GM12874 (cell line): Measurements from ENCODE around the gene LGALS8.

Experiments used
- TF ChIP-seq, protein P1 (sequence below): IDR thresholded peaks from 2 replicates; pipeline ENCODE4 v1.5.1; 2011; ENCODE audit warnings: low read depth, mild to moderate bottlenecking, control low read depth, low read length, moderate library complexity; ENCODE audit not compliant: insufficient read depth

Gene LGALS8

DNA sequence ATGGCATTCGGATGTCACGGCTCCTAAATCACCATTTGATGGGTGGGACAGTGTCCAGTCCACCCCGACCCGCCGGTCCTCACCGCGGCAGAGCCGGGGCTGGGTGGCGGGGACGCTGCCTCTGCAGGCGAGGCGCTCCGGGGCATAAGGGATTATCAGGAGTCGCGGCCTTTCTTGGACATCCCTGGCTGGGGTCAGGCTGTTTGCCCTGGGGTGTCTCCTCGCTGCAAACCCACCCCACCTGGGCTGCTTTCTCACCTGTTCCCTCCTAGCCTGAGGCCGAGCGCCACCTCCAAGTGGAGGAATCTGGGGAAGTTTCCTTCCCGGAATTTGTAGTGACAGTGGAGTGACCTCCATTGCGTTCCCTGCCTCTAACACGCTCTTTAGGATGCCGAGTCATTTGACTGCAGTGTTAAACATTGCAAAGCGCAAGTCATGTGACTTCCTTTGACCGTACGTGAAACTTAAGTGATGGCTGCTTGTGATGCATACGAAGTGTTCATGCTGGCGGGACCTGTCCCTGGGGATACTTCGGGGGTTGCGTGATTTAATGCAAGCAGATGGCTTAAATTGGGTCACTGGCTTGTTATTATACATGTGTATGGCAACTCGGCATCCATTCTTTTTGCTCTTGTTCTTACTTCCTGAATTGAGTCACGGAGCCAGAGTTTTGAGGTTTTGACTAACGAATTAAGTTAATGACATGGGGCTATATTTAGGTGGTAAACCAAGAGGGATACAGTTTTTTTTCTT lies 536 bp downstream of the LGALS8 start:
- TF ChIP-seq, protein P1, sequence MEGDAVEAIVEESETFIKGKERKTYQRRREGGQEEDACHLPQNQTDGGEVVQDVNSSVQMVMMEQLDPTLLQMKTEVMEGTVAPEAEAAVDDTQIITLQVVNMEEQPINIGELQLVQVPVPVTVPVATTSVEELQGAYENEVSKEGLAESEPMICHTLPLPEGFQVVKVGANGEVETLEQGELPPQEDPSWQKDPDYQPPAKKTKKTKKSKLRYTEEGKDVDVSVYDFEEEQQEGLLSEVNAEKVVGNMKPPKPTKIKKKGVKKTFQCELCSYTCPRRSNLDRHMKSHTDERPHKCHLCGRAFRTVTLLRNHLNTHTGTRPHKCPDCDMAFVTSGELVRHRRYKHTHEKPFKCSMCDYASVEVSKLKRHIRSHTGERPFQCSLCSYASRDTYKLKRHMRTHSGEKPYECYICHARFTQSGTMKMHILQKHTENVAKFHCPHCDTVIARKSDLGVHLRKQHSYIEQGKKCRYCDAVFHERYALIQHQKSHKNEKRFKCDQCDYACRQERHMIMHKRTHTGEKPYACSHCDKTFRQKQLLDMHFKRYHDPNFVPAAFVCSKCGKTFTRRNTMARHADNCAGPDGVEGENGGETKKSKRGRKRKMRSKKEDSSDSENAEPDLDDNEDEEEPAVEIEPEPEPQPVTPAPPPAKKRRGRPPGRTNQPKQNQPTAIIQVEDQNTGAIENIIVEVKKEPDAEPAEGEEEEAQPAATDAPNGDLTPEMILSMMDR = no peak

DNA sequence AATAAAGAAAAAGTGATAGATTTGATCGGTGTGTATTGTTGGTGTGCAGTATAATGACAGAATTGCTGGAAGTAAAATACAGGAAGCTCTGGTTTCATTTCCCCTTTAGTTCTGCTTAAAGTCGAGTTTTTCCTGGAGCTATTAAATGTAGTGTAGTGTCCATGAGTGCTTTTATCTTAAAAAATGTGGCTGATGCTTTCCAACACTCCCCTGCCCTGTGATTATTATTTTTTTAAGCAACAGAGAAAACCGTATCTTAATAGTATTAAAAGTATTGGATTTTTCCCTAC lies 1.1 kb downstream of the LGALS8 start:
- TF ChIP-seq, protein P1 = no peak

DNA sequence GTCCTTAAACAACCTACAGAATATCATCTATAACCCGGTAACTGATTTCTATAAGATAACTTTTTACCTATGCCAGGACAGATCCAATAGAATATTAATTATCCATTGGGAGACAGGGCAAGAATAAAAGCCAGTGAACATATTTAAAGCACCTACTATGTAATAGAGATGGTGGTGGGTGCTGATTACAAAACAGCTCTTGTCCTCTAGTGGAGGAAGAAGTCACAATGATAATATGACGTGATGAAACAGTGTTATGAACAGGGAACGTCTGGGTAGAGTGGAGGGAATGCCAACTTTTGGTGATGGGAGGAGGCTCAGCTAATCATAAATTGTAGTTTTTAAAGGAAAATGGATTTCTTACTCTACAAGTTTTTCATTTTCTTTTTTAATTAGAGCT lies 2.3 kb downstream of the LGALS8 start:
- TF ChIP-seq, protein P1 = no peak

DNA sequence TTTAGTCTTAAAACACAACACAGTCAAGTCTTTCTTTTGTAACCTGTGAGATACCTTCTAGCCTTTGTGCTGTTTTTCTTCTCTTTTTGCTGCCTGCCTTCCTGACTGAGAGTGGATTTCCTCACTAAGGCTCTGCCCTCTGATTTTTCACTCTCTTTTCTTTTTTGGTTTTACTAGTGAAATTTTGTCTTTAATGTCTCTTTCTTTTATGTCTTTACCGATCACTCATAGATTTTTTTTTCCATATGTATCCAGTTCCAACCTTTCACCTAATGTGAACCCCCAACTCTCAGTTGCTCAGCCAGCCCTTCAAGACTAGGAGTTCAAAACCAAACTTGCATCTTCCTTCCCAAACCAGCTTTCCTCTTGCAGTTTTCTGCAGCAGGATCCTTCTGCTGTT lies 6.5 kb downstream of the LGALS8 start:
- TF ChIP-seq, protein P1 = no peak

DNA sequence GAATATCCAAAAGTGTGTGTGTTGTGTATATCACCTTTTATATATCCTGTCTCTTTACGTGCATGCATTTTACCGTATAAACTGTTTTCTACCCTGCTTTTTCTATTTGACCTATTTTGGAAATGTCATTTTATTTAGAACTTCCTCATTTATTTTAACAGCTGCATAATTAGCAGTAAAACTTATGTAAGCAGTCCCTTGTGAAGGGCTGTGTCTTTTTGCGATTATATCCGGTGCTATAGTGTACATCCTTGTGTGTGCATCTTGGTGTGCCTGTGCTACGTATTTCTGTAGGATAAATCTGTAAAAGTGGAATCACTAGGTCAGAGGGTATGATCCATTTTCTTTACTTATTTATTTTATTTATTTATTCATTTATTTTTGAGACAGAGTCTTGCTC lies 7.2 kb downstream of the LGALS8 start:
- TF ChIP-seq, protein P1 = no peak

DNA sequence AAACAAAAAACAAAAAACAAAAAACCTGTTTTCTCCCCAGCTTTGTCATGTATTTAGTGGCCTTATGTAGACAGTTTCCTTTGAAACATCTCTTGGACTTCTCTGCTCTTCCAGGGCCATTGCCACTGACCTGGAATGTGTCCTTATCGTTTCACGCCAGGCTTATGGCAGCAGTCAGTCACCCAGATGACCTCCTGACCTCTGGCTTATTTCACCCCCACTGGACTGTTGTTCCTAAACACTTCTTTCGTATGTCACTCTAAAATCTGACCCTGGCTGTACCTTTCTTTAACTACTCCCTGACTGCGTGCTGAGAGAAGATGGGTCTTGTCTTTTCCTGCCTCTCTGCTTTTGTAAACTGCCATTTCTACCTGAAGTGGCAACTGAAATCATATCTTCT lies 9.1 kb downstream of the LGALS8 start:
- TF ChIP-seq, protein P1 = no peak

DNA sequence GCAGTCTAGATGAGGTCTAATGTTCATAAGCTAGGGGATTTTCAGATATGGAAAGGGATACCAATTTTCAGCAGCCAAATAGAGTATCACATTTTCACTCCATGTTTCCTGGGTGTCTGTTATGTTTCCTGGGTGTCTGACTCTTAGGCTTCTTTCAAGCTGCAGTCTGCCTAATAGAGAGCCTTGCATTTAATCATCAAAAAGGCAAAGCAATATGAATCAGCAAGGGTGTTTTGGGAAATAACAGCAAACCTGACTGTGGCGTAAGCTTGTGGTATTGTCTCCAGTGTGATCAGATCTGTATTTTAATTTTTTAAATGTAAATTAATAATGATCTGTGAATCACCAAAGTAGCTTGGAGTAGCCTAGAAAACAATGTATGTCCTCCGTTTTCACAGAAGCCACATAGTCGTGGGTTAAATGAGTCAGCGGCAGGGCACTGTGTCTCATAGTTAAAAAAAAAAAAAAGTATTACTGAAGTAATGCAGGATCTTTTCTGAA lies 10.4 kb downstream of the LGALS8 start:
- TF ChIP-seq, protein P1 = no peak

DNA sequence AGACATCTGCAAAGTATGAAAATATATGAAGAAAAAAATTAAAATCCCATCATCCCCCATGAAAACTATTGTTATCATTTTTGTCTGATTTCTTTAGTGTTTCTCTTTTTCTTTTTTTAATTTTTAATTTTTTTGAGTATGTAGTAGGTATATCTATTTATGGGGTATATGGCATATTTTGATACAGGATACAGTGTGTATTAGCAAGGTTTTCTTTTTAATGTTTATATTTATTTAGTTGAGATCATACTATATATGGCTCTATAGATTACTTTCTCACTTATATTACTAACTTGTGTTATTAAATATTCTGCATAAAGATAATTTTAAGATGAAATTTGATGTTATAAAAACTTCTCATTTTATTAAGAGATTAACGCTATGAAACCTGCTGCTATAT lies 11.4 kb downstream of the LGALS8 start:
- TF ChIP-seq, protein P1 = no peak
